Vagina (tissue), 2 donors: ENCODE measurements around the gene NT5DC1.

ENCODE experiments used
- CTCF ChIP-seq, 3 experiments: fragments of 450-650 bp in 2 of 3; fragments of 200-600 bp in 1 of 3; sonication (generic) in 1 of 3; IDR thresholded peaks; one replicate each; pipeline ENCODE4 v1.5.1; 2017 to 2019; ENCODE audit warnings: antibody characterized with exemption in 3 of 3, mild to moderate bottlenecking in 2 of 3, moderate library complexity in 2 of 3
- POLR2A ChIP-seq, 2 donors: fragments of 450-650 bp; IDR thresholded peaks; one replicate each; pipeline ENCODE4 v1.6.1; 2017; ENCODE audit warnings: antibody characterized with exemption in 2 of 2, mild to moderate bottlenecking in 2 of 2, moderate library complexity in 2 of 2

GRCh38 chr6:116166369-116166768 lies 65.7 kb downstream of the NT5DC1 start:
- no peak for TF ChIP-seq CTCF (IDR thresholded peaks at IDR 0.05)
- TF ChIP-seq POLR2A (IDR thresholded peaks at IDR 0.05): no peak
